HepG2 (cell line): ENCODE results near the gene SMC1A.

Experiments used
- CHD2 ChIP-seq: IDR thresholded peaks from 2 replicates; pipeline ENCODE4 v1.6.1; 2011; ENCODE audit warnings: low read depth, low read length, improper control_type of control experiment
- GMEB1 ChIP-seq: sonication (generic); formaldehyde crosslinking; IDR thresholded peaks from 2 replicates; pipeline ENCODE4 v1.5.1; 2020; ENCODE audit warnings: missing genetic modification reagents, mild to moderate bottlenecking, borderline replicate concordance
- KDM5A ChIP-seq: fragments of 200-600 bp; sonication (generic); IDR thresholded peaks from 2 replicates; pipeline ENCODE4 v1.7.0; 2018; ENCODE audit warnings: antibody characterized with exemption, mild to moderate bottlenecking, low read length, borderline replicate concordance
- MTA3 ChIP-seq: sonication (generic); formaldehyde crosslinking; IDR thresholded peaks from 2 replicates; pipeline ENCODE4 v1.4.0; 2020; ENCODE audit warnings: missing genetic modification reagents
- NFRKB ChIP-seq: fragments of 450-650 bp; IDR thresholded peaks from 2 replicates; pipeline ENCODE4 v1.6.1; 2017
- PAWR ChIP-seq: sonication (generic); formaldehyde crosslinking; IDR thresholded peaks from 2 replicates; pipeline ENCODE4 v1.4.0; 2020; ENCODE audit warnings: missing genetic modification reagents, mild to moderate bottlenecking, borderline replicate concordance
- RAD21 ChIP-seq: fragments of 450-650 bp; formaldehyde crosslinking; IDR thresholded peaks from 2 replicates; pipeline ENCODE4 v1.5.0; 2020; ENCODE audit warnings: mild to moderate bottlenecking
- SUZ12 ChIP-seq: fragments of 150-350 bp; IDR thresholded peaks from 2 replicates; pipeline ENCODE4 v1.6.1; 2014; ENCODE audit warnings: low read depth, low read length
- ZNF670 ChIP-seq: sonication (generic); formaldehyde crosslinking; IDR thresholded peaks from 2 replicates; pipeline ENCODE4 v1.8.0; 2022; ENCODE audit warnings: mild to moderate bottlenecking, missing genetic modification reagents, borderline replicate concordance

- TF ChIP-seq MTA3 (no peak), NFRKB (no peak), ZNF670 (CRISPR knock-in tag) (no peak), CHD2 (peak; percentile 93), GMEB1 (CRISPR knock-in tag) (peak; percentile 79; the same call in 1 of the 2 replicates), RAD21 (no peak), SUZ12 (no peak), KDM5A (peak; percentile 65; the same call in 1 of the 2 replicates), PAWR (CRISPR knock-in tag) (no peak)
Measured at GRCh38 chrX:53422086-53422860, at the start of gene SMC1A.
